Activated CD4-positive, alpha-beta T cell treated with anti-CD3 and anti-CD28 coated beads for 36 hours (primary cell): Measurements from ENCODE around the gene SDK1. TPM values are rescaled to one million over a fixed set of nuclear protein-coding genes. Genes with fewer than 3 reads are reported as not detected.

Source experiments
- ATAC-seq: fragments of 200-7000 bp; cut with Tn5 transposase; one replicate; pipeline ENCODE4 v1.10.0; 2021; ENCODE audit warnings: mild to moderate bottlenecking, moderate library complexity
- CTCF ChIA-PET: fragments of 350-600 bp; sonication (Branson Sonifier 250); formaldehyde crosslinking; loops from one replicate; lab custom pipeline; 2021; ENCODE audit warnings: antibody characterized with exemption; lab: Charles Lee
- POLR2A ChIA-PET: fragments of 350-600 bp; sonication (Branson Sonifier 250); formaldehyde crosslinking; loops from one replicate; lab custom pipeline; 2021; ENCODE audit warnings: antibody characterized with exemption, inconsistent platforms; lab: Charles Lee
- DNase-seq: peaks from one replicate; pipeline ENCODE4 v3.0.0-alpha.2; 2020
- H3K27ac Mint-ChIP-seq: one replicate; pipeline ENCODE4 v1.8.0; 2021; ENCODE audit warnings: mixed read lengths
- H3K27me3 Mint-ChIP-seq: one replicate; pipeline ENCODE4 v1.8.0; 2021; ENCODE audit warnings: mixed read lengths
- H3K36me3 Mint-ChIP-seq: one replicate; pipeline ENCODE4 v1.8.0; 2021; ENCODE audit warnings: low read depth, mixed read lengths
- H3K4me1 Mint-ChIP-seq: one replicate; pipeline ENCODE4 v1.8.0; 2021; ENCODE audit warnings: mixed read lengths
- H3K4me3 Mint-ChIP-seq: one replicate; pipeline ENCODE4 v1.8.0; 2021; ENCODE audit warnings: mild to moderate bottlenecking, moderate library complexity, mixed read lengths
- H3K9me3 Mint-ChIP-seq: one replicate; pipeline ENCODE4 v1.8.0; 2021; ENCODE audit warnings: low read depth, mixed read lengths
- intact Hi-C, 2 experiments: fragments of 100-400 bp; cut with DNase I in 1 of 2; cut with micrococcal nuclease in 1 of 2; formaldehyde crosslinking; loops; one replicate each; pipeline versions ENCODE4 v1.14.2 to v1.15.1; 2022 to 2024; cut with DNase I, micrococcal nuclease
- total RNA-seq, 2 experiments: library from RNA; stranded (reverse); gene quantifications; one replicate each; pipeline ENCODE4 v1.2.3, GENCODE V29; 2021

The SDK1 gene
- total RNA-seq, 2 experiments from 2014 or later = 1.1 to 1.9 TPM

DNA sequence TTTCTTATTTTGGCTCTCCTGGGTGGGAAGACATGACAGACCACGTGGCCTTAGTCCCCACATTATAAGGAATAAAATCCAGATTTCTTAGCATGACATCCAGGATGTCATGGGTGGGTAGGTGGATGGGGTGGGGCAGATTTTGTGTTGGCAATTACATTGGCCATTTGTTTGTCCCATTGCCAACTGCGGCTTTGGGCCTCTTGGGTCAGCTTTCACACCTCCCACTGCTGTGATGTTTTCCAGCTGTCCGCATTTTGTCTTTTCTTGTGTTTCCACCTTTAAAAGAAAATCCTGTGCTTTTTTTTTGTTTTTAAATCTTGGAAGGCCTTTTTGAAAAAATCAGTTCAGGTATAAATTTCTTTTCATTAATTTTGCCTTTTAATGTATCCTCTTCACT lies 237.0 kb downstream of the SDK1 start:
- no peak for DNase-seq
- H3K4me1 Mint-ChIP-seq = peaks cover 8% of the 10 kb centered on the region
- ChIA-PET CTCF (no interaction called here), POLR2A (no interaction called here)
- H3K36me3 Mint-ChIP-seq = no peaks in the 10 kb centered on the region
- no peaks in the 10 kb centered on the region for H3K9me3 Mint-ChIP-seq
- H3K27me3 Mint-ChIP-seq = no peaks in the 10 kb centered on the region
- H3K27ac Mint-ChIP-seq = no peak overlapping the region
- ATAC-seq = no peak
- H3K4me3 Mint-ChIP-seq = no peak overlapping the region
- intact Hi-C loops = no loop called here

DNA sequence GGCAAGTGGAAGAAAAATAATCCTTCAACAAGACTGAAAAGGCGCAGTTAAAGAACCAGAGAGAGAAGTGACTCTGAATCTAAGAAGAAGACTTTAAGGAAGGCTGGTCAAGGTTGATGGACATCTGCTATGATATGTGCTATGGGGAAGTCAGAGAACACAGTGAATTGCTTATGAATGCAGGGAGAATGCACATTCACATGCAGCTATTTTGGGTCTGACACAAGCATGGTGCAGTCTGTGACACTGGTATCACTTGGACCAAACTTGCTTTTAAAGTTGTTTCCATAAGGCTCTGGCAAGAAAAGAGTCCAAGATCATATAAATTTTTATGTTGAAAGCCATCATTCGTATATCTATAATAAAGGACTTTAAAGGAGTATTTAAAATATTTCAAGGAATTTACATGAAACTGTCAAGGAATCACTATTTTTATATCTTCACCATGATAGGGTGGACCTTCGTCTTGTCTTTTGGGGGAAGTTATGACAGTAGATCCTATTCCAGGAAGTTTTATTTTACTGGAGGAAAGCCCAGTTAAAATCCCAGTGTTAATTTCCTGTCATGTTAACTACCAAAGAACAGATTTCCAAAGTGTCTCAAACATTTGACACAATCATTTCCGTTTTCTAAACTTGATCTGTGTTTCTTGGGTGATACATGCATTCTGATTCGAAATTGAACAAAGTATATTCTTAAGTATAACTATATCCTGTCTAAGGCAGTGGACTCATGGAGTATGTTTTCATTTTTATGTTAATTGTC lies 239.6 kb downstream of the SDK1 start:
- CTCF ChIA-PET = no interaction called here
- no peak for ATAC-seq
- no peaks in the 10 kb centered on the region for H3K36me3 Mint-ChIP-seq
- no peak overlapping the region for H3K27ac Mint-ChIP-seq
- no peak overlapping the region for H3K4me3 Mint-ChIP-seq
- POLR2A ChIA-PET = no interaction called here
- no peaks in the 10 kb centered on the region for H3K4me1 Mint-ChIP-seq
- intact Hi-C loops = no loop called here
- no peaks in the 10 kb centered on the region for H3K27me3 Mint-ChIP-seq
- DNase-seq = no peak
- H3K9me3 Mint-ChIP-seq = no peaks in the 10 kb centered on the region

DNA sequence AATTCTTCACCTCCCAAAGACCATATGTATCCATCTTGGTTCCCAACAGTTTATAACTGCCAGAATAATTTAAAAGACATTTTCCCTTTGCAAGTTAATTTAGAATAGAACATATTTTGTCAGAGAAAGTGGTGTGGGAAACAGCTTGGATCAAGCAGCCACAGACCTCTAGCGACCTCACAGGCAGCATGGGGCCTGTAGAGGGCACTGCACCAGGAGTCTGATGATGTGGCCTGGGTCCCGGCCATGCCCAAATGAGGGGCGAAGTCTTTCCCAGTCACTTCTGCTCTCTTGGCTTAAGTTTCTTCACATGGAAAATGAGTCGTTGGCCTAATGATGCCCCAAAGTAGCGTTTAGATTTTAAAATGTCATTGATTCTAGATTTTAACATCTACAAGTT lies 243.2 kb downstream of the SDK1 start:
- no peak overlapping the region for H3K4me3 Mint-ChIP-seq
- ChIA-PET CTCF (no interaction called here), POLR2A (no interaction called here)
- no peaks in the 10 kb centered on the region for H3K4me1 Mint-ChIP-seq
- no peak overlapping the region for H3K27ac Mint-ChIP-seq
- no peaks in the 10 kb centered on the region for H3K9me3 Mint-ChIP-seq
- DNase-seq (no peak), ATAC-seq (no peak)
- no peaks in the 10 kb centered on the region for H3K27me3 Mint-ChIP-seq
- intact Hi-C loops = no loop called here
- H3K36me3 Mint-ChIP-seq = no peaks in the 10 kb centered on the region

DNA sequence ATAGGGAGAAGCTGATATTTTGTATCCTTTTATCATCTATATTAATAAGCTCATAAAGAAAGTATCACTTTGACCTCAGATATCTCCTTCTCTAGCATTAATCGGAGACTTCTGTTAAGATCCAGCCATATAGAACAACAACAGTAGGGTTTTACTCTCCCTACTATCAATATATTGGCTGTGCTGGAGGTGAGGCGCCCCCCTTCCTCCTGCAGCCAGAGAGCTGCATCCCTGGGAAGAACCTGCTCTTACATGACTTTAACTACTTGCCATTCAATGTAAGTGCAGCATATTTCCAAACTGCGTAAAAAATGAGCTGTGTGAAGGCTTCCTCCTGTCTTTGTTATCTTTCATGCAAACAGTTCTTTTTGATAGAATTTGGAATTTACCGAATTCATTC lies 247.8 kb downstream of the SDK1 start:
- ChIA-PET CTCF (interaction anchor here (1.0 kb wide), 1 partner anchor 21 kb away, joined by 5 read pairs; no protein-coding TSS in a partner anchor), POLR2A (no interaction called here)
- ATAC-seq (no peak), DNase-seq (no peak)
- H3K27me3 Mint-ChIP-seq = no peaks in the 10 kb centered on the region
- H3K9me3 Mint-ChIP-seq = no peaks in the 10 kb centered on the region
- no peak overlapping the region for H3K27ac Mint-ChIP-seq
- H3K4me3 Mint-ChIP-seq = no peak overlapping the region
- no peaks in the 10 kb centered on the region for H3K36me3 Mint-ChIP-seq
- intact Hi-C loops = no loop called here
- H3K4me1 Mint-ChIP-seq = no peaks in the 10 kb centered on the region

DNA sequence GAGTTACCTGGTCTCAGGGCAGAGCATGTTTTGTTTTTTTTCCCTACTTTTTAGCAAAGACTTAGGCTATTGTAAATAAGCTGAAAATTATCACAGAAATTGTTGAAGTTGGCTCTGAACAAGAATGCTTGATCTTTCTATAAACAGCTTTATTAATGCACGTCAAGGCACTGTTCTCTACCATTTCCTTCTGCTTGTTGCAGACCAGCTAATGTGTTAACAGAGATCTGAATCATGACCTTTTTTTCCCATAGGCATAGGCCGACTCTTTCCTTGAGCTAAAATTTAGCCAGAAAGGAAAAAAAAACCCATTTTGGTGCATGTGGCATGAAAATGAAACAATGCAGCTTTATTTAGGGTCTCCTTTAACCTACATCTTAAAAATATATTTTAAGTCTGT lies 248.5 kb downstream of the SDK1 start:
- H3K27me3 Mint-ChIP-seq = no peaks in the 10 kb centered on the region
- DNase-seq = no peak
- ChIA-PET POLR2A (no interaction called here), CTCF (no interaction called here)
- H3K36me3 Mint-ChIP-seq = no peaks in the 10 kb centered on the region
- intact Hi-C loops = no loop called here
- ATAC-seq = no peak
- H3K4me1 Mint-ChIP-seq = no peaks in the 10 kb centered on the region
- no peaks in the 10 kb centered on the region for H3K9me3 Mint-ChIP-seq
- no peak overlapping the region for H3K4me3 Mint-ChIP-seq
- H3K27ac Mint-ChIP-seq = no peak overlapping the region

DNA sequence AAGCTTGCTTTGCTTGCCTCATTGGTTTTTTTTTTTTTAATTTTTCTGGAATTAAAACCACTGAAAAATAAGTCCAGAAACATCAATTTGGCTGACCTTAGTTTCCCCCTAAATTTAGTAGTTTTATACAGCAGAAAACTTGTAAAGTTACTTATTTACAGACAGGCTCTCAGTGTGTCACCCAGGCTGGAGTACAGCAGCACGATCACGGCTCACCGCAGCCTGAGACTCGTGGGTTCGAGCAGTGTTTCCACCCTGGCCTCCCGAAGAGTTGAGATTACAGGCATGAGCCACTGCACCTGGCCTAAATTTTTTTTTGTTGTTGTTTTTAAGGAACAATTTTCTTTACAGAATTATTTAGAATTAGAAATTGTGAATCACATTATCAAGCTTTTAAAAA lies 250.5 kb downstream of the SDK1 start:
- no peaks in the 10 kb centered on the region for H3K4me1 Mint-ChIP-seq
- no peaks in the 10 kb centered on the region for H3K36me3 Mint-ChIP-seq
- intact Hi-C loops = no loop called here
- no peak overlapping the region for H3K27ac Mint-ChIP-seq
- DNase-seq (no peak), ATAC-seq (no peak)
- no peak overlapping the region for H3K4me3 Mint-ChIP-seq
- POLR2A ChIA-PET = interaction anchor here (0.7 kb wide), 1 partner anchor 318 kb away, joined by 3 read pairs; no protein-coding TSS in a partner anchor
- no peaks in the 10 kb centered on the region for H3K9me3 Mint-ChIP-seq
- CTCF ChIA-PET = interaction anchor here (1.1 kb wide), 1 partner anchor 11 kb away, joined by 5 read pairs; no protein-coding TSS in a partner anchor
- no peaks in the 10 kb centered on the region for H3K27me3 Mint-ChIP-seq

DNA sequence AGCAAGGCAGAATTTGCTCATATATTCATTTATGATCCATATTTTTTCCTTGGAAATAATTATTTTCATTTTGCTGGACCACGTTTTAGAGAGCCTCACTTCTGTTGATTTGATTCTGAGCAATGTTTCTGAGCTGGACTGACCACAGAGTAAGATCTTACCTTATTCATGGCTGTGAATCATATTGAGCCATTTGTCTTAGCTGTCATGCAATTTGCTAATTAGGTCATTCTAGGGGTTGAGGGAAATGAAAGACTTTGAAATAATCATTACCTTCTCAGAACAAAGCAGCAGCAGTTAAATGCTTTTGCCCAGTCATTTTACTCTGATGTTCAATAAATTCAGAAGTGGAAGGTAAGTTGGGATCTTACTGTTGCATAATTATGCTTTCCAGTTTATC lies 251.4 kb downstream of the SDK1 start:
- H3K27me3 Mint-ChIP-seq = no peaks in the 10 kb centered on the region
- peak; percentile 36 for ATAC-seq
- intact Hi-C loops = no loop called here

DNA sequence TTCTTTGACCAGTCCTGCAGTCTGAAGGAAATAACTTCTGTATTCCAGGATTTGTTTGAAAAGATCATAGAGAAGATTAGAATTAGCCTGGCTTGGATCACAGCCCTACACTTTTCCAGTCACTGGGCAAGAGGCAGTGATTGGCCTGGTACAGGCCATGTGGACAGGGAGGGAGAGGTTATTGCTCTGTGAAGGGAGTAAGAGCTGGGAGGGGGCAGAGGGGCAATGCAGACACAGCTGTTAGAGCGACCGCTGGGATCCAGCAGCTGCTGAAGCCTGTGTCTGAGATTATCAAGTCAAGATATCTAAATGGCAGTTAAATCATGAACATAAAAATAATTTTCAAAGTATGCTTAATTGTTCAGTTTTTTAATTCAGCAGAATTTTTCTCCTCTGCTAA lies 257.3 kb downstream of the SDK1 start:
- intact Hi-C loops = no loop called here
- H3K27me3 Mint-ChIP-seq = peaks cover 2% of the 10 kb centered on the region
- H3K36me3 Mint-ChIP-seq = no peaks in the 10 kb centered on the region
- POLR2A ChIA-PET = no interaction called here
- H3K9me3 Mint-ChIP-seq = no peaks in the 10 kb centered on the region
- no peak overlapping the region for H3K27ac Mint-ChIP-seq
- ATAC-seq (no peak), DNase-seq (no peak)
- CTCF ChIA-PET = no interaction called here
- no peak overlapping the region for H3K4me3 Mint-ChIP-seq
- peaks cover 10% of the 10 kb centered on the region for H3K4me1 Mint-ChIP-seq

More for the DNA sequence above, 251.4 kb downstream of the SDK1 start:
- H3K4me3 Mint-ChIP-seq = no peak overlapping the region
- CTCF ChIA-PET = no interaction called here
- no peaks in the 10 kb centered on the region for H3K4me1 Mint-ChIP-seq
- DNase-seq = no peak
- no peaks in the 10 kb centered on the region for H3K36me3 Mint-ChIP-seq
- POLR2A ChIA-PET = interaction anchor here (0.6 kb wide), 1 partner anchor 247 kb away, joined by 3 read pairs; no protein-coding TSS in a partner anchor
- H3K27ac Mint-ChIP-seq = no peak overlapping the region
- H3K9me3 Mint-ChIP-seq = no peaks in the 10 kb centered on the region

DNA sequence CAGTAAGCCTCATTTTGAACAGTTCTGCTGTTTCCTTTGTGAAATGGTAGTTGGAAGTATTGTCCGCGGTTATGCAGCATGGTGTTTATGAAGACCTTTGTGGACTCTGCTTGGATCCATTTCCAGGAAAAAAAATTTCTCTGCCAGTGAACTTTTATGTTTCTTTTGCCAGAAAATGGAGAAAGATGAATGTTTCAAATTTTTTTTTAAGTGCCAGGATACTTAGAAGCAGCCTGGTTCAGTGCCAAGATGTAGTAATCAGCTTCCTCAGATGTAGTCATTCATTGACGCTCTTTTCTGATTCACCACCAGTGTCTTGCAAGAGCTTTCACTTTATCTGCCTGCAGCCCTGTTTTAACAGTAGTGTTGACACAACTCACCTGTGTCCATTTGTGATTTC lies 258.2 kb downstream of the SDK1 start:
- H3K27ac Mint-ChIP-seq = peak overlapping the region; percentile 27
- H3K27me3 Mint-ChIP-seq = peaks cover 2% of the 10 kb centered on the region
- ATAC-seq = peak; percentile 81
- H3K9me3 Mint-ChIP-seq = no peaks in the 10 kb centered on the region
- H3K4me1 Mint-ChIP-seq = peaks cover 14% of the 10 kb centered on the region
- H3K4me3 Mint-ChIP-seq = no peak overlapping the region
- H3K36me3 Mint-ChIP-seq = no peaks in the 10 kb centered on the region
- intact Hi-C loops = no loop called here
- ChIA-PET CTCF (no interaction called here), POLR2A (interaction anchor here (0.6 kb wide), 1 partner anchor 64 kb away, joined by 5 read pairs; no protein-coding TSS in a partner anchor)
- peak; percentile 18 for DNase-seq

DNA sequence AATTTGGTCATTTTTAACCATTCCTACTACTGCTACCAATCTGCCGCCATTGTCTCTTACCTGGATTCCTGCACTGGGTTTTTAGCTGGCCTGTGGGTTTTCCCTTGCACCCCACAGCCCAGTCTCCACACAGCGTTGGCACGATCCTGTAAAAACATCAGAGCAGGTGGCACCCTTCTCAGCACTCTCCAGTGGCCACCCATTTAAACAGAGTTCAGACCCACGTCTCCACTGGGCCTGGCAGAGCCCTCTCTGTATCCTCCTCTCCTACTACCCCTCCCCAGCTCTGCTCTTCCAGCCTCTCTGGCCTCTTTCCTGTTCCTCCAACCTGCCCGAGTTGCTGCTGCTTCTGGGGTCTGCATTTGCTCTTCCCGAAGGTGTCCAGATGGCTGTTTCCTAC lies 259.4 kb downstream of the SDK1 start:
- CTCF ChIA-PET = no interaction called here
- peaks cover 2% of the 10 kb centered on the region for H3K27me3 Mint-ChIP-seq
- no peak for ATAC-seq
- no peaks in the 10 kb centered on the region for H3K9me3 Mint-ChIP-seq
- no peaks in the 10 kb centered on the region for H3K36me3 Mint-ChIP-seq
- POLR2A ChIA-PET = no interaction called here
- H3K4me1 Mint-ChIP-seq = peaks cover 20% of the 10 kb centered on the region
- H3K4me3 Mint-ChIP-seq = no peak overlapping the region
- H3K27ac Mint-ChIP-seq = peak overlapping the region; percentile 45
- intact Hi-C loops = no loop called here
- DNase-seq = no peak

DNA sequence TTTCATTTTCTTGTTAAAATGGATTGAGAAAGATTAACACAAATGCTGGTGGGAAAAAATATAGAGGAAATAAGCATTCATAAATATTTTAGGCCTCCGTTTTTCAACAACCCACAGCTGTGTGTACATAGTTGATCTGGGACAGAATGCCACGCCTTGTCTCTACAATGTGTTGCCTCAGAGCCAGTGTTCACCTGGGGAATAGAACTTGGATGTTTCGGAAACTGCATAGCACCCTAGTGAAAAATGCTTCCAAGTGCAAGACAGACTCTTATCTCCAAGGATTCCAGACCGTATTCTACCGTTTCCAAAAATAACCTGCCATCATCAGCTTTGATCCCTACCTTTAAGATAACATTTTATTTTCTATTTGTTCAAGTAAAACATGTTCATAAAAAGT lies 260.9 kb downstream of the SDK1 start:
- intact Hi-C loops = no loop called here
- ChIA-PET CTCF (interaction anchor here (0.6 kb wide), 1 partner anchor 11 kb away, joined by 5 read pairs; no protein-coding TSS in a partner anchor), POLR2A (no interaction called here)
- H3K4me3 Mint-ChIP-seq = no peak overlapping the region
- H3K27ac Mint-ChIP-seq = no peak overlapping the region
- H3K36me3 Mint-ChIP-seq = no peaks in the 10 kb centered on the region
- no peak for ATAC-seq
- H3K4me1 Mint-ChIP-seq = peaks cover 20% of the 10 kb centered on the region
- H3K9me3 Mint-ChIP-seq = no peaks in the 10 kb centered on the region
- peaks cover 2% of the 10 kb centered on the region for H3K27me3 Mint-ChIP-seq
- DNase-seq = no peak

DNA sequence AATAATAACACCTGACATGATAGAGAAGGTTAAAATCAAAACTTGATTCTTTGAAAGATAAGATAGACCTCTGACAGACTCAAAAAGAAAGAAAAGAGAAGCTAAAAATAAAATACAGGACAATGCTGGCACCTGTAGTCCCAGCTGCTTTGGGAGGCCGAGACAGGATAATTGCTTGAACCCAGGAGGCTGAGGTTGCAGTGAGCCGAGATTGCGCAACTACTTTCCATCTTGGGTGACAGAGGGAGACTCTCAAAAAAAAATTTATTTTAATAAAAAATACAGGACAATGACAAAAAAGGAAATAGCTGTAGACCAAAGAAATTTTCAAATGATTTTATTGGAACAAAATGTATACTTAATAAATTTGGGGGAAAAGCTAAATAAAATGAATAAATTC lies 263.2 kb downstream of the SDK1 start:
- intact Hi-C loops = no loop called here
- H3K4me1 Mint-ChIP-seq = peaks cover 19% of the 10 kb centered on the region
- ChIA-PET POLR2A (no interaction called here), CTCF (interaction anchor here (2.2 kb wide), 1 partner anchor 9 kb away, joined by 4 read pairs; no protein-coding TSS in a partner anchor)
- peaks cover 2% of the 10 kb centered on the region for H3K27me3 Mint-ChIP-seq
- DNase-seq (no peak), ATAC-seq (no peak)
- H3K4me3 Mint-ChIP-seq = no peak overlapping the region
- H3K27ac Mint-ChIP-seq = no peak overlapping the region
- no peaks in the 10 kb centered on the region for H3K36me3 Mint-ChIP-seq
- H3K9me3 Mint-ChIP-seq = no peaks in the 10 kb centered on the region
